Measurements from ENCODE around the gene BCL2L12. TPM values are rescaled to one million over a fixed set of nuclear protein-coding genes. Genes with fewer than 3 reads are reported as not detected.
"Not testable (repeated sequence)": the region's sequence is repeated elsewhere in the genome, so short reads cannot be mapped to it uniquely, and the experiment has no call there.

Gene BCL2L12
- total RNA-seq, 1 experiment from 2014 or later: 93.9 TPM

DNA sequence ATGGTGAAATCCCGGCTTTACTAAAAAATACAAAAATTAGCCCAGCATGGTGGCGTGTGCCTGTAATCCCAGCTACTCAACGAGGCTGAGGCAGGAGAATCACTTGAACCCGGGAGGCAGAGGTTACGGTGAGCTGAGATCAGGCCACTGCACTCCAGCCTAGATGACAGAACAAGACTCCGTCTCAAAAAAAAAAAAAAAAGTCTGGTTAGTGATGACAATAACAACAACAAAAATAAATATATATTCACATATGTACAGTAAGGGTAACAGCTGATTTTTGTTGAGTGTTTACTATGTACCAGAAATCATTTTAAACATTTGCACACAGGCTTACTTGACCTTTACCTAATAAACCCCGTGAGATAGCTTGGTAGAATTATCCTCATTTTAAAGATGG is 48.8 kb upstream of the BCL2L12 start:
- Histone ChIP-seq H2AFZ (ENCODE audit: low read depth, low read length, poor library complexity, severe bottlenecking) (no peak overlapping the region), H3K36me3 (ENCODE audit: control insufficient read depth in 1 of 2, insufficient read depth in 2 of 2, low read length in 2 of 2) (peaks cover 21 to 28% of the 10 kb centered on the region in 2 experiments; a peak in 3 of 4 replicates), H3K4me1 (ENCODE audit: control insufficient read depth in 1 of 2, insufficient read depth in 2 of 2, low read length in 2 of 2) (peaks cover 28 to 31% of the 10 kb centered on the region in 2 experiments), H4K20me1 (ENCODE audit: insufficient read depth) (peaks cover 7% of the 10 kb centered on the region; the same call in 1 of the 2 replicates), H3K4me3 (replicated peaks in 1 of 2; ENCODE audit: low read depth in 1 of 2, low read length in 2 of 2) (no peak overlapping the region), H3K79me2 (ENCODE audit: insufficient read depth, low read length) (peaks cover 41% of the 10 kb centered on the region), H3K4me2 (ENCODE audit: low read length) (no peak overlapping the region), H3K27me3 (ENCODE audit: insufficient read depth, low read length) (no peaks in the 10 kb centered on the region), H3K27ac (ENCODE audit: low read depth, low read length) (no peak overlapping the region), H3K9me3 (ENCODE audit: control insufficient read depth in 1 of 2, insufficient read depth in 1 of 2, low read depth in 1 of 2, low read length in 2 of 2) (no peaks in the 10 kb centered on the region), H3K9ac (ENCODE audit: low read length) (no peak overlapping the region), H3K9me2 (ENCODE audit: insufficient read depth) (no peaks in the 10 kb centered on the region)
- no TSS peak for BruUV-seq (replicated peaks)
- ChIA-PET CTCF (no interaction called here), RAD21 (ENCODE audit: low non-redundant PET in 1 of 2, low total read pairs in 2 of 2, uncharacterized antibody in 2 of 2, unreplicated experiment in 2 of 2) (no interaction called here), POLR2A (interaction anchor here (0.6 kb wide), 2 partner anchors 623 to 736 kb away, joined by 3 to 4 read pairs; partner anchors contain the start of gene RUVBL2)
- no peak for ATAC-seq
- intact Hi-C loops (cut with micrococcal nuclease): no loop called here
- no peak for DNase-seq (ENCODE audit: low read depth, low spot score)
- TF ChIP-seq EZH2 (IDR thresholded peaks at IDR 0.05) (no peak), RAD21 (IDR thresholded peaks at IDR 0.05; ENCODE audit: low read depth) (no peak), POLR2AphosphoS5 (IDR thresholded peaks at IDR 0.05; ENCODE audit: low read depth, low read length) (no peak)

- POLR2A ChIA-PET; intact Hi-C loops (cut with micrococcal nuclease); H3K9me2 ChIP-seq (ENCODE audit: insufficient read depth); H3K9ac ChIP-seq (ENCODE audit: low read length); H3K27ac ChIP-seq (ENCODE audit: low read depth, low read length); H2AFZ ChIP-seq (ENCODE audit: low read depth, low read length, poor library complexity, severe bottlenecking); CTCF ChIA-PET; H3K27me3 ChIP-seq (ENCODE audit: insufficient read depth, low read length); H3K4me3 ChIP-seq (replicated peaks in 1 of 2; ENCODE audit: low read depth in 1 of 2, low read length in 2 of 2); H4K20me1 ChIP-seq (ENCODE audit: insufficient read depth); DNase-seq (ENCODE audit: low read depth, low spot score); H3K4me2 ChIP-seq (ENCODE audit: low read length); RAD21 ChIA-PET (ENCODE audit: low non-redundant PET in 1 of 2, low total read pairs in 2 of 2, uncharacterized antibody in 2 of 2, unreplicated experiment in 2 of 2); H3K9me3 ChIP-seq (ENCODE audit: control insufficient read depth in 1 of 2, insufficient read depth in 1 of 2, low read depth in 1 of 2, low read length in 2 of 2); BruUV-seq (replicated peaks); ATAC-seq: not testable (repeated sequence)
- Histone ChIP-seq H3K4me1 (ENCODE audit: control insufficient read depth in 1 of 2, insufficient read depth in 2 of 2, low read length in 2 of 2) (peaks cover 19 to 22% of the 10 kb centered on the region in 2 experiments), H3K79me2 (ENCODE audit: insufficient read depth, low read length) (peaks cover 33% of the 10 kb centered on the region; the same call in 1 of the 2 replicates), H3K36me3 (ENCODE audit: control insufficient read depth in 1 of 2, insufficient read depth in 2 of 2, low read length in 2 of 2) (peaks cover 17 to 28% of the 10 kb centered on the region in 2 experiments; a peak in 3 of 4 replicates)
These were observed 47.9 kb upstream of the BCL2L12 start for GRCh38 chr19:49617860-49618259.
